ENCODE measurements around the gene KCNC1. TPM values are rescaled to one million over a fixed set of nuclear protein-coding genes. Genes with fewer than 3 reads are reported as not detected.

KCNC1 gene
- total RNA-seq, 1 experiment from 2014 or later: 0.04 TPM

- Histone ChIP-seq H2AK5ac (ENCODE audit: insufficient read length, low read length) (no peak overlapping the region), H4K20me1 (ENCODE audit: control insufficient read depth, insufficient read depth, insufficient read length) (no peaks in the 10 kb centered on the region), H3K4me1 (ENCODE audit: insufficient read depth, low read length) (no peaks in the 10 kb centered on the region), H3K9ac (ENCODE audit: extremely low read depth, insufficient read length, low read length) (no peak overlapping the region), H3K79me1 (ENCODE audit: insufficient read depth, low read depth, low read length, poor library complexity, severe bottlenecking) (no peaks in the 10 kb centered on the region), H3K27ac (ENCODE audit: insufficient read length, low read depth, low read length) (no peak overlapping the region), H3K4me2 (ENCODE audit: insufficient read depth, insufficient read length, low read length) (no peak overlapping the region), H3K4ac (ENCODE audit: low read depth, low read length) (no peak overlapping the region), H3K56ac (ENCODE audit: insufficient read length, low read depth, low read length) (no peak overlapping the region), H2BK120ac (ENCODE audit: low read depth, low read length, poor library complexity, severe bottlenecking) (no peak overlapping the region), H2AFZ (ENCODE audit: low read length) (no peak overlapping the region), H3K23ac (ENCODE audit: insufficient read length, low read depth, low read length) (no peak overlapping the region), H2BK5ac (ENCODE audit: insufficient read length, low read length) (no peak overlapping the region), H3K14ac (ENCODE audit: insufficient read depth, low read length) (no peak overlapping the region), H4K5ac (ENCODE audit: insufficient read length, low read depth, low read length) (no peak overlapping the region), H3K23me2 (ENCODE audit: insufficient read length, low read depth, low read length, poor library complexity, severe bottlenecking) (no peaks in the 10 kb centered on the region), H2BK20ac (ENCODE audit: low read depth, low read length, poor library complexity, severe bottlenecking) (no peak overlapping the region), H2BK15ac (ENCODE audit: low read depth, low read length) (no peak overlapping the region), H3K18ac (ENCODE audit: insufficient read length, low read depth, low read length) (no peak overlapping the region), H3K27me3 (ENCODE audit: insufficient read depth, low read length) (peaks cover 7% of the 10 kb centered on the region; the same call in 1 of the 2 replicates), H4K8ac (replicated peaks; ENCODE audit: insufficient read length, low read depth, low read length) (no peak overlapping the region), H3T11ph (ENCODE audit: low read length) (no peak overlapping the region), H3K79me2 (ENCODE audit: insufficient read depth, low read length) (no peaks in the 10 kb centered on the region), H3K9me3 (ENCODE audit: control insufficient read depth, low read depth, low read length) (no peaks in the 10 kb centered on the region), H2BK12ac (ENCODE audit: insufficient read length, low read depth, low read length) (no peak overlapping the region), H4K91ac (ENCODE audit: insufficient read length, low read depth, low read length) (no peak overlapping the region)
- DNase-seq: no peak
- H3K27ac Mint-ChIP-seq: no peak overlapping the region
- H3K4me3 Mint-ChIP-seq: no peak overlapping the region
- peaks cover 0 to 3% (median 0%) of the 10 kb centered on the region in 3 experiments; a peak in 3 of 7 replicates for H3K36me3 Mint-ChIP-seq (ENCODE audit: insufficient read depth in 1 of 3, low read depth in 3 of 3)
- no CpG with 5 or more reads among the region's 4 CpGs for WGBS (ENCODE audit: extremely low coverage, insufficient read length, low lambda C conversion rate)
- TF ChIP-seq CTCF (conservative IDR thresholded peaks at IDR 0.05): no peak
- peaks cover 40% of the 10 kb centered on the region for H3K27me3 Mint-ChIP-seq (ENCODE audit: low read depth)
- H3K4me1 Mint-ChIP-seq: peaks cover 4% of the 10 kb centered on the region in 2 experiments
- peaks cover 6 to 8% of the 10 kb centered on the region in 2 experiments; a peak in 4 of 5 replicates for H3K9me3 Mint-ChIP-seq
These were observed 26.8 kb upstream of the KCNC1 start for GRCh38 chr11:17707830-17708229.
